NOMO-1 (cell line): Measurements from ENCODE around the gene UBE2J2.
"Not testable (repeated sequence)": the region's sequence is repeated elsewhere in the genome, so short reads cannot be mapped to it uniquely, and the experiment has no call there.

ENCODE experiments used
- DNase-seq, 2 experiments: peaks; one replicate each; lab custom pipeline; 2025; ENCODE audit not compliant: unreplicated experiment in 2 of 2; lab: John Stamatoyannopoulos, UW

UBE2J2 gene

DNA sequence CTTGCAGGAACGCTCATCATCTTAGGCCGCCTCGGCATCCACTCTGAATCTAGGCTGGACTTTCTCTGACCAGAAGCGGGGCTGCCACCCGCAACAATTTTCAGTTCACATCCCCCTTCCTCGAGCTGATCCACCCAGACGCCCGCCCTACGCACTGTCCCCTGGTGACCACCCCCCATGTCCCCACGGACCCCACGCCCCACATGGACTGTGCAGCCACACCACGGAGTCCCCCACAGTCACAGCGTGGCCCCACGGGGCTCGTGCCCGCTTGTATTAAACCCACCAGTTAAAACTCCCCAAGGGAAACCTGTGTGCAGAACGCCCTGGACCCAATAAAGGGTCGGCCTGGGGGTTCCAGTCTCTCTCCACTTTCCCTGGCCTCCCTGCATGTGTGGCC, 14.1 kb downstream of the UBE2J2 start:
- no peak for DNase-seq

DNA sequence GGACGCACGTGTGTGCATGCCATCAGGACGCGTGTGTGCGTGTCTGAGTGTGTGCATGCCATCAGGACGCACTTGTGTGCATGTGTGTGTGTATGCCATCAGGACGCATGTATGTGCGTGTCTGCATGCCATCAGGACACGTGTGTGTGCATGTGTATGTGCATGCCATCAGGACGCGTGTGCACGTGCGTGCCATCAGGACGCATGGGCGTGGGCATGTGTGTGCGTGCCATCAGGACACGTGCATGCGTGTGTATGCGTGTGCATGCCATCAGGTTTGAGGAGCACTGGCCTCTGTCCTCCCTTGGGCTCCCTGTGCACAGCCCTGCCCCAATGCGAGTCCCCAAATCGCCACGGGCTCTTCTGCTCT, 14.6 kb downstream of the UBE2J2 start:
- DNase-seq = no peak

DNA sequence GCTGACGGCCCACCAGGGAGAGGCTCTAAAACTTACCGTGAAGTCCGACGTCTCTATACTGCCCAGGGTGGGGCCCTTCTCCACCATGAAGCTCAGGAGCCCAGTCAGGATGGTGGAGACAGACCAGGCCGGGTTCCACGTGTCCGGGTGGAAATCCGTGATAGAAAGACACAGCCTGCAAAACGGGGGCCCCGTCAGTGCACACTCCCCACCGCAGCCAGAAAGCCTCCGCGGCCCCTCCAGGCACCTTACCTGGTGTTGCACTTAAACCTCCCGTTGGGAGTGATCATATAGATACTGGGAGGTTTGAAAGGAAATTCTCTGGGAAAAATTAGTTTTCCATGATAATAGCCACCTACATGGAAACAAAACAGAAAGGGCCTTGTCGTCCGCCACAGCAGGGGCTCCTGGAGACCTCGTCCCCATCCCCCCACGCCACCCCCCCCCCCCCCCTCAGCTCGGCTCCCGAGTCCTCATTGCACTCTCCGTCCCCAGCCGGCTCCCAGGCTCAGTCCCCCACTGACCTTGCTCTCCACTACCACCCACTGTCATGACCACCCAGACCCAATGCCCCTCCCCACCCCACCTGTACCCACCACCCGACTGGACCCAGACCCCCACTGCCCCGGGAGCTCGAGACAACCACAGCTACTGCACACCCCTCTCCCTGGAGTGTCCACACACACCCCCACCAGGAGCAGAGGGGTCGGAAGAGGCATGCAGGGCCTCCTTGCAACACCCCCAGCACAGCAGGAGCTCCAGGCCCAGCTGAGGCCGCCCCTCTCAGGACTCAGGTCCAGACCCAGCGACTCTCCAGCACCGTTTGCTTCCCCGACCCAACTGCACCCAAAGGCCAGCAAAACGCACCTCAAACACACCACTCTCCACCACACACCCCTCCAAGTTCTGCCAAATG, 16.4 kb downstream of the UBE2J2 start:
- DNase-seq = no peak

GRCh38 chr1:1255611-1256010, 18.0 kb downstream of the UBE2J2 start:
- DNase-seq = no peak

DNA sequence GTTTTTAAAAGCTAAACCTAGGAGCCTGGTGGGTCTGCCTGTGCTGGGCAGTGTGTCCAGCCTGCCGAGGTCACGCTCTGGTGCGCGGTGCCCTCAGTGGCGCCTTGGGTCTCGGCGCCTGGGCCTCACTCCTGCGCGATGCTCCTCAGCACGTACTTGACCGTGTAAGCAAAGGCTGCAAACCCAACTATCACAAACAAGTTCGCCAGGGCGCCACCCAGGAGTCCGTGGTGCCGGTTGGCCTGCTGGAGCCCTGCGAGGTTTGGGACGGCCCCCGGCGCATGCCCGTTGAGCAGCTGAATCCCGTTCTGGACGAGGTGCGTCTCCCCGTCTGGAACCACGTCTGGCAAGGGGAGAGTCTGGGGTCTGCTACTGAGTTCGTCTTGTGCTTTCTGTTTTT, 18.6 kb downstream of the UBE2J2 start:
- no peak for DNase-seq

DNA sequence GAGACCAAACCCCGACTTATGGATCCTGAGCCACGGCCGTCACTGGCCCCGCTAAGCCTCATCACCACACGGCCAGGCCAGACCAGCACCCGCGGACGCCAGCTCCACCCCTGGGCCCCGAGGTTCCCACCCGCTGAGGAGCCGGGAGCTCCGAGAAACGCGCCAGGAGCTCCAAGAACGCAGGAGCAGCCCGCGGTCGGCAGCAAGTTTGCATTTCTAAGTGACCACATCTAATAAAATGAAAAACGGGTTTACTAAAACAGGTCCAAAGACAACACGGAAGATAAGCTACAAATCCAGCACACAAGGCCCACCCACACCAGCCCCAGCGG, 19.0 kb downstream of the UBE2J2 start:
- DNase-seq = no peak

- DNase-seq = no peak
These were observed 19.5 kb downstream of the UBE2J2 start for GRCh38 chr1:1253972-1254666.

GRCh38 chr1:1253314-1253713, 20.3 kb downstream of the UBE2J2 start:
- no peak for DNase-seq

DNA sequence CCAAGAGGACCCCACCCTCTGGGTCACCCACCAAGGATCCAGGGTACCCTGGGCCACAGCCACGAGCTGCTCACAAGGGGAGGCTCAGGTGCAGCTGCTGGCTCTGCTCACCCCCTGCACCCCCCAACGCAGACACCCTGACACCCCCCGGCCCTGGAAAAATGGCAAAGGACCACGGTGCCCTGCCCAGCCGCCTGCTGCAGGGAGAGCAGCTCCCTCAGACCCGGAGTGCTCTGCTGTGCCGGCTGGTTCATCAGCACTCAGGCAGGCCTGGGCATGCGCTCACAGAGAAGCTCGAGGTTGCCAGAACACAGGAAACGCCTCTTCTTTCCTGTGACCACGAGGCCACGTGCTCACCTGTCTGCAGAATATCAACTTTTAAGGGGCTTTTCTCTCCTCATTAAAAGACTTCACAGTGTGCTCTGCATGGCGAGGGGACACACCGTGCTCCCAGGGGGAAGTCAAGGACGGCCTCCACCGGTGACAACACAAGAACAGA, 22.8 kb downstream of the UBE2J2 start:
- no peak for DNase-seq

GRCh38 chr1:1248009-1248913, 25.4 kb downstream of the UBE2J2 start:
- DNase-seq = not testable (repeated sequence)

- DNase-seq = no peak
These were observed 26.2 kb downstream of the UBE2J2 start for GRCh38 chr1:1247341-1247913.

DNA sequence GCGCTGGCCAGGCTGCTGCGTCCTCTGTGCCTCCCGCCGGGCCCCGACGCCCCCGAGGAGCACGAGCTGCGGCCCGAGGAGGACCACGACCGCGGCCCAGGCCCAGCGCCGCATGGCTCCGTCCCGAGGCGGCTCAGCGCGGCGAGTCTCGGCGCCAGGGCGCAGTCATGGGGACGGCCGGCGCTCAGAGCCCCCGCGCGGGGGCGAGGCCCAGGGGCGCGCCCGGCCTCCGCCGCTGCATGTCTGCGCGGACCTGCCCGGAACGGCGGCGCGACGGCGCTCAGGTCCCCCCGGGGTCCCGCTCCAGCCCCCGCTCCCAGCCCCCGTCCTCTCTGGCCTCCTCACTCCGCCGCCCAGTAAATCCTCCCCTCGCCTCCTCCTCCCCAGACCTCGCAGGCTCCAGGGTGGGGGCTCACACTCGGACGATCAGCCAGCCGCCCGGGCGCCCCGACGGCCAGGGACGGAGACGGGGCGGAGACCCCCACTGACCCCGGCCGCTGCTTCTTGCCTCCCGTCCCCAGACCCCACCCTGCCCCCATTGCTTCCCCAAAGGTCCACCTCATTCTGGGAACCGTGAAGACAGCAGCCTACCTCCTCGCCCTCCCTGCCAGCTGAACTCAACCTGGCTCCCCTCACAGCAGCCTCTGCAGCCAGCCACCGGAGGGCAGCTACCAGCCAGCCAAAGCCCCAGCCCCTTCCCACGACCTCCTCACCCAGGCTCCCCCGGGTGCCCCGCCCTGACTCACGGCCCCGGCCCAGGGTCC, 26.9 kb downstream of the UBE2J2 start, which contains the start of gene C1QTNF12:
TSS of gene C1QTNF12 (minus strand) at position 146 of the 764 bp plus-strand sequence. CDS start at position 114, 32 bp downstream.
- no peak for DNase-seq

- DNase-seq = no peak
These were observed 27.7 kb downstream of the UBE2J2 start for GRCh38 chr1:1245817-1246576.

- no peak for DNase-seq
These were observed 28.4 kb downstream of the UBE2J2 start for GRCh38 chr1:1245178-1245816.

- DNase-seq = no peak
These were observed 29.4 kb downstream of the UBE2J2 start for GRCh38 chr1:1244192-1244811.

DNA sequence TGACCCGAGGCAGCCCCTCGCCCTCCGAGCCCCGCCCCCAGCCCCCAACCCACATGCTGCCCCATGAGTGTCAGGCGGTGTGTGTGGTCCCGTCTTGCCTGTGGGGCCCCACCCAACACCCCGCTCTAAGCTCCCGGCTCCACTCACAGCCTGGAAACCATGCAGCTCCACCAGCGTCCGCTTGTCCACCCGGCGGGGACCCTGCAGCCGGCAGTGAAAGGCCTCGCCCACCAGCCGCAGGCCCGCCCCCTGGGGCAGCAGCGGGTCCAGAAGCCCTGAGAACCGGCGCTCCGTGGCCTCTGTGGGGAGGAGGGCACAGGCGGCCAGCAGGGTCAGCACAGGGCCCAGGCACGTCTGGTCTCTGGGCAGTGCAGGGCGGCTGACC, 29.9 kb downstream of the UBE2J2 start:
- no peak for DNase-seq

- DNase-seq = no peak
These were observed 30.4 kb downstream of the UBE2J2 start for GRCh38 chr1:1243266-1243660.
